ENCODE measurements around the gene ARRB1.

Gene ARRB1

GRCh38 chr11:75328426-75329277, 22.8 kb downstream of the ARRB1 start:
- peak; percentile 84 for TF ChIP-seq CTCF (IDR thresholded peaks at IDR 0.05; ENCODE audit: low read depth, low read length)
- H3K4me3 ChIP-seq (replicated peaks in 1 of 2; ENCODE audit: low read depth in 2 of 2, low read length in 2 of 2) = no peak overlapping the region
- peak; percentile 79 to 85 for DNase-seq (ENCODE audit: low read depth in 2 of 2)

GRCh38 chr11:75326439-75326810, 25.0 kb downstream of the ARRB1 start:
- TF ChIP-seq CTCF (IDR thresholded peaks at IDR 0.05; ENCODE audit: low read depth, low read length) = no peak
- H3K4me3 ChIP-seq (replicated peaks in 1 of 2; ENCODE audit: low read depth in 2 of 2, low read length in 2 of 2) = no peak overlapping the region
- no peak for DNase-seq (ENCODE audit: low read depth in 2 of 2)

- peak; percentile 92 to 93 for DNase-seq (ENCODE audit: low read depth in 2 of 2)
- H3K4me3 ChIP-seq (replicated peaks in 1 of 2; ENCODE audit: low read depth in 2 of 2, low read length in 2 of 2) = no peak overlapping the region
- no peak for TF ChIP-seq CTCF (IDR thresholded peaks at IDR 0.05; ENCODE audit: low read depth, low read length)
These were observed 25.6 kb downstream of the ARRB1 start for GRCh38 chr11:75325713-75326438.

GRCh38 chr11:75324740-75325139, 26.7 kb downstream of the ARRB1 start:
- no peak for TF ChIP-seq CTCF (IDR thresholded peaks at IDR 0.05; ENCODE audit: low read depth, low read length)
- DNase-seq (ENCODE audit: low read depth in 2 of 2) = no peak

GRCh38 chr11:75324189-75324588, 27.3 kb downstream of the ARRB1 start:
- no peak for DNase-seq (ENCODE audit: low read depth in 2 of 2)
- H3K4me3 ChIP-seq (replicated peaks in 1 of 2; ENCODE audit: low read depth in 2 of 2, low read length in 2 of 2) = no peak overlapping the region
- no peak for TF ChIP-seq CTCF (IDR thresholded peaks at IDR 0.05; ENCODE audit: low read depth, low read length)

More at GRCh38 chr11:75324740-75325139, 26.7 kb downstream of the ARRB1 start:
- no peak overlapping the region for H3K4me3 ChIP-seq (replicated peaks in 1 of 2; ENCODE audit: low read depth in 2 of 2, low read length in 2 of 2)

- no peak overlapping the region for H3K4me3 ChIP-seq (replicated peaks in 1 of 2; ENCODE audit: low read depth in 2 of 2, low read length in 2 of 2)
- TF ChIP-seq CTCF (IDR thresholded peaks at IDR 0.05; ENCODE audit: low read depth, low read length) = no peak
- DNase-seq (ENCODE audit: low read depth in 2 of 2) = no peak
These were observed 27.9 kb downstream of the ARRB1 start for GRCh38 chr11:75323609-75324008.

All from cardiac fibroblast (primary cell).